AG10803 (cell line): ENCODE results near the gene BORCS5.

ENCODE experiments used
- DNase-seq: peaks from one replicate; pipeline ENCODE4 v3.0.0; 2010; ENCODE audit warnings: low read depth
- H3K4me3 ChIP-seq: 2 replicates; pipeline ENCODE4 v1.5.1; 2011; ENCODE audit warnings: mild to moderate bottlenecking, low read length, control low read depth
- TF ChIP-seq, protein P1 (sequence below): conservative IDR thresholded peaks from 2 replicates; pipeline ENCODE4 v1.5.1; 2011; ENCODE audit warnings: mild to moderate bottlenecking, low read length, control low read depth, inconsistent platforms

BORCS5 gene

GRCh38 chr12:12425001-12425400, 68.1 kb downstream of the BORCS5 start:
- TF ChIP-seq, protein P1, sequence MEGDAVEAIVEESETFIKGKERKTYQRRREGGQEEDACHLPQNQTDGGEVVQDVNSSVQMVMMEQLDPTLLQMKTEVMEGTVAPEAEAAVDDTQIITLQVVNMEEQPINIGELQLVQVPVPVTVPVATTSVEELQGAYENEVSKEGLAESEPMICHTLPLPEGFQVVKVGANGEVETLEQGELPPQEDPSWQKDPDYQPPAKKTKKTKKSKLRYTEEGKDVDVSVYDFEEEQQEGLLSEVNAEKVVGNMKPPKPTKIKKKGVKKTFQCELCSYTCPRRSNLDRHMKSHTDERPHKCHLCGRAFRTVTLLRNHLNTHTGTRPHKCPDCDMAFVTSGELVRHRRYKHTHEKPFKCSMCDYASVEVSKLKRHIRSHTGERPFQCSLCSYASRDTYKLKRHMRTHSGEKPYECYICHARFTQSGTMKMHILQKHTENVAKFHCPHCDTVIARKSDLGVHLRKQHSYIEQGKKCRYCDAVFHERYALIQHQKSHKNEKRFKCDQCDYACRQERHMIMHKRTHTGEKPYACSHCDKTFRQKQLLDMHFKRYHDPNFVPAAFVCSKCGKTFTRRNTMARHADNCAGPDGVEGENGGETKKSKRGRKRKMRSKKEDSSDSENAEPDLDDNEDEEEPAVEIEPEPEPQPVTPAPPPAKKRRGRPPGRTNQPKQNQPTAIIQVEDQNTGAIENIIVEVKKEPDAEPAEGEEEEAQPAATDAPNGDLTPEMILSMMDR: no peak
- DNase-seq: no peak
- no peak overlapping the region for H3K4me3 ChIP-seq

GRCh38 chr12:12425616-12426015, 68.7 kb downstream of the BORCS5 start:
- TF ChIP-seq, protein P1: no peak

DNA sequence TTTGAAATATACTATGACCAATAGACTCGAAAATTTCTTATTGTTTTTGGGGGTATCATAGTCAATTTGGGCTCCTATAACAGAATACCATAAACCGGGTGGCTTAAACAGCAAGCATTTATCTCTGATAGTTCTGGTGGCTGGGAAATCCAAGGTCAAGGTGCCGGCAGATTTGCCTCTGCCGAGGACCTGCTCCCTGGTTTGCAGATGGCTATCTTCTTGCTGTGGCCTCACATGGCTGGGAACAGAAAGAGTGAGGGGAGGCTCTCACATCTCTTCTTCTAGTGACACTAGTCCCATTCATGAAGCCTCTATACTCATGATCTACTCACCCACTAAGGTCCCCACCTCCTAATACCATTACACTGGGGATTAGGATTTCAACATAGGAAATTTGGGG, 70.7 kb downstream of the BORCS5 start:
- no peak for DNase-seq
- TF ChIP-seq, protein P1: no peak
- H3K4me3 ChIP-seq: no peak overlapping the region

More at GRCh38 chr12:12425616-12426015, 68.7 kb downstream of the BORCS5 start:
- peak; percentile 57 for DNase-seq
- no peak overlapping the region for H3K4me3 ChIP-seq

GRCh38 chr12:12428047-12428446, 71.2 kb downstream of the BORCS5 start:
- no peak overlapping the region for H3K4me3 ChIP-seq
- TF ChIP-seq, protein P1: no peak
- no peak for DNase-seq

DNA sequence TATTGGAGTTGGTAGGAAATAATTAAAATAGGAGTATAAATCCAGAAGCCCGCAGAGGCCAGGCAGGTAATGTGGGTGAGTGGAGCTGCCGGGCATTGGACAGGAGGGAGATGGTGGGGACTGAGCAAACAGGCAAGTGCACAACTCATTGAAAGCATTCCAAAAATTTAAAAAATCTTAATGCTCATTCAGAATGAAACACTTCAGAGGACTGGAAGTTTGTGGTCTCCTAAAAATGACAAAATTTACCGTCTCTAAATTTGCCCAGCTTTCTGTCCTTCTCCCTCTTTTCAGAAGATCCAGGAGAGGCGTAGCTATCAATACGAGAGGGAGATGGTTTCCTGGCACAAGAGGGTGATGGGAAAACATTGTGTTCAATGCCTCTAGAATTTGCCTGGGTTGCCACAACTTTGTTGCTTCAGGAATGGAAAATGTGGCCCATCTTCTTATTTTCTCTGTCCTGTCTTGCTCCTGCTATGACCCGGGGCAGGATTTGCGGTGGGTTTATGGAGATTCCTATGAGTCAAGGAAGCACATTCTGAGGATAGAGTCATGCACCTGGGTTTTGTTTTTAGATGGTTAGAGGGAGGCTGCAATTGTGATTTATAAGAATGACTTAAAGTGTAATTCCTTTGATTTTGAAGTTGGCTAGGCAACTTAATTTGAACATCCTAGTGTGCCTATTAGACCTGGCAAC, 72.2 kb downstream of the BORCS5 start:
- no peak overlapping the region for H3K4me3 ChIP-seq
- no peak for DNase-seq
- TF ChIP-seq, protein P1: no peak

DNA sequence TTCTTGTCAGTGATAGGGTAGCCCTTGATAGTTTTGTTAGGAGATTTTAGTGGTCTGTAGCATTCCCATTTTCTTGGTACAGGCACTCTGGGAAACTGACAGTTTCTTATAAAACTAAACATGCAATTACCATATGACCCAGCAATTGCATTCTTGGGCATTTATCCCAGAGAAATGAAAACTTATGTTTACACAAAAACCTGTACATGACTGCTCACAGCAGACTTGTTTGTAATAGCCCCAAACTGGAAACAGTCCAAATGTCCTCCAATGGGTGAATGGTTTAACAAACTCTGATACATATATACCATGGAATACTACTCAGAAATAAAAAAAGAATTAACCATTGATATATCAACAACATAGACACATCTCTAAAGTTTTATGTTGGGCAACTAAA, 75.5 kb downstream of the BORCS5 start:
- no peak overlapping the region for H3K4me3 ChIP-seq
- TF ChIP-seq, protein P1: no peak
- DNase-seq: peak; percentile 75

GRCh38 chr12:12433203-12433731, 76.4 kb downstream of the BORCS5 start:
- TF ChIP-seq, protein P1: no peak

More at GRCh38 chr12:12433203-12433731, 76.4 kb downstream of the BORCS5 start:
- H3K4me3 ChIP-seq: no peak overlapping the region
- no peak for DNase-seq
